Stimulated activated CD4-positive, alpha-beta T cell treated with anti-CD3 and anti-CD28 coated beads, TNF-alpha, amount 100 ng/mL, for 1 hour (primary cell): Measurements from ENCODE around the gene RAPGEF4.
"Not testable (repeated sequence)": the region's sequence is repeated elsewhere in the genome, so short reads cannot be mapped to it uniquely, and the experiment has no call there.

ENCODE experiments used
- DNase-seq, 3 donors: peaks; one replicate each; pipeline ENCODE4 v3.0.0-alpha.2; 2020; ENCODE audit warnings: low read depth in 3 of 3, low spot score in 1 of 3

The RAPGEF4 gene

GRCh38 chr2:173090276-173090877 lies 354.7 kb downstream of the RAPGEF4 start:
- no peak for DNase-seq

GRCh38 chr2:173090973-173091660 lies 355.5 kb downstream of the RAPGEF4 start:
- no peak for DNase-seq

- no peak for DNase-seq
These were observed 356.3 kb downstream of the RAPGEF4 start for GRCh38 chr2:173091910-173092309.

GRCh38 chr2:173092844-173093402 lies 357.3 kb downstream of the RAPGEF4 start:
- no peak for DNase-seq

GRCh38 chr2:173093617-173094016 lies 358.0 kb downstream of the RAPGEF4 start:
- DNase-seq, result not testable (repeated sequence)

- DNase-seq, result no peak
These were observed 359.1 kb downstream of the RAPGEF4 start for GRCh38 chr2:173094731-173095130.

- DNase-seq, result no peak
These were observed 359.7 kb downstream of the RAPGEF4 start for GRCh38 chr2:173095356-173095755.

GRCh38 chr2:173099271-173099670 lies 363.6 kb downstream of the RAPGEF4 start:
- DNase-seq, result no peak

- DNase-seq, result no peak
These were observed 364.2 kb downstream of the RAPGEF4 start for GRCh38 chr2:173099804-173100203.

- DNase-seq, result no peak
These were observed 366.0 kb downstream of the RAPGEF4 start for GRCh38 chr2:173101687-173102086.
